ENCODE results near the gene ABLIM2. TPM values are rescaled to one million over a fixed set of nuclear protein-coding genes. Genes with fewer than 3 reads are reported as not detected.
A peak's percentile ranks its signal among the peaks of the same experiment; 100 is the strongest.

Gene ABLIM2
- total and polyA plus RNA-seq, 4 experiments from 2014 or later: 0.44 to 7.9 (median 3.8) TPM

DNA sequence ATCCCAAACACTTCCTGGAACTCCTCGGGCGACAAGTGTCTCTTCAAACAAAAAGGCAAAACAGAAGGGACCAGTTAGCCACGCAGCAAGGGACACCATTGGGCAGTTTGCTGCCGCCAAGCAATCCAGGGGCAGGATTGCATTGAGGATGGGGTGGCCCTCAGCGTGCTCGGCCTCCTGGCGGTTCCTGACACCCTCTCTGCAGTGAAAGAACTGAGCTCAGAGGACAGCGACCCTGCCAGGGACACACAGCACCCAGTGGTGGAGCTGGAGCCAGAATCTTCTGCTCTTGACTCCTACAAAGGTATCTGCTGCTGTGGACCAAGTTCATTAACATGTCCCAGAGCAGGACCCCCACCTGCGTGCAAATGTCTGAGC lies 191.6 kb downstream of the ABLIM2 start:
- DNase-seq: no peak
- intact Hi-C loops (cut with micrococcal nuclease): no loop called here
- Mint-ChIP-seq H3K4me1 (peaks cover 26 to 80% (median 56%) of the 10 kb centered on the region in 4 donors), H3K4me3 (peak overlapping the region in 2 of 8 donors; percentile 10 to 26), H3K27me3 (no peaks in the 10 kb centered on the region), H3K27ac (peak overlapping the region; percentile 68 to 97 (median 75)), H3K9me3 (peaks cover 0 to 3% (median 0%) of the 10 kb centered on the region in 8 donors), H3K36me3 (peaks cover 0 to 13% of the 10 kb centered on the region in 2 donors)
- CTCF ChIA-PET (ENCODE audit: partially characterized antibody): interaction anchor here (0.6 to 1.4 kb wide), 8 partner anchors 9 to 165 kb away, joined by 3 to 5 read pairs (median 4); no protein-coding TSS in a partner anchor
- Histone ChIP-seq H3K4me1 (ENCODE audit: insufficient read depth, low read length) (peaks cover 63% of the 10 kb centered on the region), H3K9me3 (ENCODE audit: control insufficient read depth in 1 of 2, low read length in 2 of 2) (no peaks in the 10 kb centered on the region), H3K27ac (ENCODE audit: low read depth, low read length) (no peak overlapping the region), H3K27me3 (ENCODE audit: insufficient read depth, low read length) (no peaks in the 10 kb centered on the region), H3K4me3 (ENCODE audit: low read length in 2 of 2) (no peak overlapping the region), H3K36me3 (ENCODE audit: insufficient read depth, low read length) (no peaks in the 10 kb centered on the region)
- POLR2A ChIA-PET (ENCODE audit: partially characterized antibody): interaction anchor here (1.6 kb wide), 1 partner anchor 27 kb away, joined by 6 read pairs; the partner anchor contains the start of gene AFAP1

DNA sequence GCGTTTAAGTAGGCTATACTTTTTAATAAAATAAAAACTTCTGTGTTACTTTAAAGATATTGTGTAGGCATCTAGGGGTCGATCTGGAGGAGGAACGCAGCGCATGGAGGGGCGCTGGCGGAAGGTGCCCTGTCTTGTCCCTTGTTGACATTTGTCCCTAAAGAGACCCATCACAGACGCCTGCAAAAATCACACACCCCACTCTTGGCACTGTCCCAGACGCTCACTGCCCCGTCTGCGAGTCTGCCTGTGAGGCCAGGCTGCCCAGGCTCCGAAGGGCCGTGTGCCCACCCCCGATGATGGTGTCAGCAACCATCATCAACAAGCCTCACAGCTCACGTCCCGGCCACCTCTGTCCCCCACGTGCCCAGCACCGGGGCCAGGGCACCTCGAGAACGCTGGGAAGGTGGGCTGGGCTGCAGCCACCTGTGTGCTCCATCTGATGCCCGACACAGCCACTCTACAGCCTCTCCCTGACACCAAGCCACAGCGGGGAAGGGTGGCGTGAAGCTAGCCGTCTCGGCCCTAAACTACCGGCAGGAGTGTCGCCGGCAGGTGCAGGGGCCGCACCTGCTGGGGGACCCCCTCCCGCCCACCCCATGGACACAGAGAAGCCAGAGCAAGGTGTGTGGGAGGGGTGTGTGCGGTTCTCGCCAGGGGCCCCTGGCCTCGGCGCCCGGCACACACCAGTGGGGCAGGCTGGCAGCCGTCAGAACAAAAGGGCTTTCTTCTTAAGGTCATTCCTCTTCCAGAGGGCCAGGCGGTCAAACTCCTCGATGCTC lies 192.1 kb downstream of the ABLIM2 start:
- H3K4me1 ChIP-seq (ENCODE audit: insufficient read depth, low read length): peaks cover 58% of the 10 kb centered on the region
- H3K27me3 ChIP-seq (ENCODE audit: insufficient read depth, low read length): no peaks in the 10 kb centered on the region
- H3K9me3 ChIP-seq (ENCODE audit: control insufficient read depth in 1 of 2, low read length in 2 of 2): no peaks in the 10 kb centered on the region
- no peak overlapping the region for H3K4me3 ChIP-seq (ENCODE audit: low read length in 2 of 2)
- no peaks in the 10 kb centered on the region for H3K36me3 ChIP-seq (ENCODE audit: insufficient read depth, low read length)
- POLR2A ChIA-PET (ENCODE audit: partially characterized antibody): interaction anchor here (1.6 to 2.3 kb wide), 2 partner anchors 27 kb away, joined by 6 to 7 read pairs; partner anchors contain the start of gene AFAP1
- H3K27ac ChIP-seq (ENCODE audit: low read depth, low read length): no peak overlapping the region
- no peak for DNase-seq
- H3K4me1 Mint-ChIP-seq: peaks cover 26 to 75% (median 53%) of the 10 kb centered on the region in 4 donors
- peaks cover 0 to 3% (median 0%) of the 10 kb centered on the region in 8 donors for H3K9me3 Mint-ChIP-seq
- H3K4me3 Mint-ChIP-seq: no peak overlapping the region
- intact Hi-C loops (cut with micrococcal nuclease): no loop called here
- CTCF ChIA-PET (ENCODE audit: partially characterized antibody): interaction anchor here (0.6 to 1.7 kb wide), 8 partner anchors 9 to 162 kb away, joined by 3 to 5 read pairs (median 3); no protein-coding TSS in a partner anchor
- H3K27me3 Mint-ChIP-seq: no peaks in the 10 kb centered on the region
- peaks cover 0 to 13% of the 10 kb centered on the region in 2 donors for H3K36me3 Mint-ChIP-seq
- peak overlapping the region in 4 of 7 donors; percentile 47 to 97 (median 64) for H3K27ac Mint-ChIP-seq

DNA sequence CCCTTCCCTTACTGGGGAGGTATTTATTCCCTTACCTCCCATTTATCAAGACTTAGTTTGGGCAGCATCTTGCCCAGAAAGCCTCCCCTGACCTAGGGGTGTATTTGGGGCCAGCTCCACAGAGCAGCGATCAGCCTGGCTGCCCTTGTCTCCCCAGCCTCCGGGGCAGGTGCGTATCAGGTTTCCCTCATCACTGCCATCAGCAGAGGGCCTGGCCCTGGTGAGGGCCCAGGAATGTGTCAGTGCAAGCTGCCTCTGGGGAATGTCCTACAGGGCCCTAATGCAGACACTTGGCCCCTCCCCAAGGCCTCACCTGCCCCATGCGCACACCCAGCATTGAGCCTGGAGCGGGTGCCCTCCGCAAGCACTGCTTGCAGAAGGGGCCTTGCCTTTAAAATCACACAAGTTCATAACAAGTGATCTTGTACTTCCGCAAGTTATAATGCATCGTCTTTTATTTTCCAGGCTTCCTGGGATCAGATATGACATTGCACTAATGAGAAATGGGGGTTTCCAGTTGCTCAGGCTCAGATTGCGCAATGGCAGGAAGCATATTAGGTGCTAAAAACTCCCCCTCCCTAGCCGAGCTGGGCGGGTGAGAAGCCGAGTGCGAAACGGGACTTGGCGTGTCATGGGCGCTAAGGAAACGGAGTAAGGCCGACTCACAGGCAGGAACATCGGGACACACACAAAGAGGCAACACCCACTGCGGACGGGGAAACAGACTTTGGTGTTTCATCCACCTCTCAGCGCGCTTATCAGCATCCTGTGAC lies 193.5 kb downstream of the ABLIM2 start:
- ChIA-PET POLR2A (ENCODE audit: partially characterized antibody) (interaction anchor here (1.0 to 2.3 kb wide), 2 partner anchors 21 to 26 kb away, joined by 4 to 7 read pairs; partner anchors contain the start of gene AFAP1), CTCF (ENCODE audit: partially characterized antibody) (interaction anchor here (0.8 to 3.5 kb wide), 9 partner anchors 21 to 166 kb away, joined by 3 to 11 read pairs (median 3); no protein-coding TSS in a partner anchor)
- H3K27me3 Mint-ChIP-seq: no peaks in the 10 kb centered on the region
- peak; percentile 41 to 90 (median 60) for DNase-seq
- Histone ChIP-seq H3K27ac (ENCODE audit: low read depth, low read length) (peak overlapping the region; percentile 66), H3K4me3 (ENCODE audit: low read length in 2 of 2) (no peak overlapping the region), H3K4me1 (ENCODE audit: insufficient read depth, low read length) (peaks cover 60% of the 10 kb centered on the region), H3K27me3 (ENCODE audit: insufficient read depth, low read length) (no peaks in the 10 kb centered on the region), H3K9me3 (ENCODE audit: control insufficient read depth in 1 of 2, low read length in 2 of 2) (no peaks in the 10 kb centered on the region), H3K36me3 (ENCODE audit: insufficient read depth, low read length) (no peaks in the 10 kb centered on the region)
- intact Hi-C loops (cut with micrococcal nuclease): loop anchor here (1.0 to 2.0 kb wide), 3 partner anchors 26 to 161 kb away; partner anchors contain the start of gene AFAP1
- peak overlapping the region; percentile 46 to 86 (median 65) for H3K4me3 Mint-ChIP-seq
- H3K9me3 Mint-ChIP-seq: peaks cover 0 to 3% (median 0%) of the 10 kb centered on the region in 8 donors
- peaks cover 0 to 8% of the 10 kb centered on the region in 2 donors for H3K36me3 Mint-ChIP-seq
- H3K27ac Mint-ChIP-seq: peak overlapping the region; percentile 88 to 97 (median 93)
- H3K4me1 Mint-ChIP-seq: peaks cover 30 to 72% (median 52%) of the 10 kb centered on the region in 4 donors

DNA sequence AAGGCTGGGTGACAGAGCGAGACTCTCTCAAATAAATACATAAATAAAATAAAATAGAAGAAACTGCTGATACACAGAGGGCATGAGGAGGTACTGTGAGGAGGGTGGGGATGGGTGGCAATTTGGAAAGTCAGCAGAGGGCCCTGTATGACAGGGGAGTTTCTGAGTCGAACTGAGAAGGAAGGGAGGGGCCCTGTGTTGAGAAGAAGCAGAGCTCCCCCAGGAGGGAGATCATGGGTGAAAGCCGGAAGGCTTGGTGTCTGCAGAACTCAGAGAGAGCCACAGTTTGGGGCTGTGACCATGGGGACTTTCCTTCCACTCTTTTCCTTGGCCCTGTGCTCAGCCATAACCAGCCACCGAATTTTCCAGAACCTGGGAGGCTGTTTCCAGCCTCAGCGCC lies 194.2 kb downstream of the ABLIM2 start:
- Histone ChIP-seq H3K4me3 (ENCODE audit: low read length in 2 of 2) (no peak overlapping the region), H3K4me1 (ENCODE audit: insufficient read depth, low read length) (peaks cover 54% of the 10 kb centered on the region), H3K27ac (ENCODE audit: low read depth, low read length) (peak overlapping the region; percentile 66), H3K36me3 (ENCODE audit: insufficient read depth, low read length) (no peaks in the 10 kb centered on the region), H3K9me3 (ENCODE audit: control insufficient read depth in 1 of 2, low read length in 2 of 2) (no peaks in the 10 kb centered on the region), H3K27me3 (ENCODE audit: insufficient read depth, low read length) (no peaks in the 10 kb centered on the region)
- Mint-ChIP-seq H3K36me3 (peaks cover 0 to 2% of the 10 kb centered on the region in 2 donors), H3K27ac (peak overlapping the region; percentile 88 to 97 (median 93)), H3K9me3 (no peaks in the 10 kb centered on the region), H3K27me3 (no peaks in the 10 kb centered on the region), H3K4me1 (peaks cover 24 to 66% (median 45%) of the 10 kb centered on the region in 4 donors), H3K4me3 (peak overlapping the region in 3 of 8 donors; percentile 61 to 86 (median 75))
- POLR2A ChIA-PET (ENCODE audit: partially characterized antibody): interaction anchor here (1.0 to 2.3 kb wide), 2 partner anchors 22 to 25 kb away, joined by 4 to 7 read pairs; partner anchors contain the start of gene AFAP1
- intact Hi-C loops (cut with micrococcal nuclease): loop anchor here (1.0 to 2.0 kb wide), 2 partner anchors 110 to 160 kb away; no protein-coding TSS in a partner anchor
- peak; percentile 29 to 77 (median 44) for DNase-seq
- CTCF ChIA-PET (ENCODE audit: partially characterized antibody): interaction anchor here (0.8 to 3.5 kb wide), 7 partner anchors 22 to 166 kb away, joined by 3 to 11 read pairs (median 3); no protein-coding TSS in a partner anchor

DNA sequence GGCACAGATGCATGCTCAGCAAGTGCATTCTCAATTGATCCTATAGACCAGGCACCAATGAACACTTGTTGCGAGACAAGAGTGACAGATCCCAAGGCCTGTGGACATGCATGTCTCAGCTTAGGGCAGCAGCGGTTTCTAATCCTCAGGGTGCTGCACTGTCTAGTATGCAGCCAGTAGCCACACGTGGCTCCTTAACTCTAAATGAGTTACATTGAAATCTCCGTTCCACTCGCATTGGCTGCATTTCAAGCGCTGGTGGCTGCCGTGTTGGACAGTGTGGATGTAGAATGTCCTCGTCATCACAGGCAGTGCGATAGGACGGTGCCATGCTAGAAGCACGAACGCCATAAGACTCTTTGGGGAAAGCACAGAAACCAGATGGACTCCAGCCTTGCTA lies 194.9 kb downstream of the ABLIM2 start:
- ChIA-PET CTCF (ENCODE audit: partially characterized antibody) (interaction anchor here (1.2 to 3.5 kb wide), 3 partner anchors 23 to 159 kb away, joined by 3 to 11 read pairs (median 3); no protein-coding TSS in a partner anchor), POLR2A (ENCODE audit: partially characterized antibody) (no interaction called here)
- Mint-ChIP-seq H3K4me3 (peak overlapping the region in 2 of 8 donors; percentile 14 to 15), H3K27me3 (no peaks in the 10 kb centered on the region), H3K4me1 (peaks cover 20 to 60% (median 43%) of the 10 kb centered on the region in 4 donors), H3K9me3 (no peaks in the 10 kb centered on the region), H3K36me3 (peaks cover 0 to 1% of the 10 kb centered on the region in 2 donors), H3K27ac (peak overlapping the region in 6 of 7 donors; percentile 8 to 97 (median 63))
- Histone ChIP-seq H3K4me3 (ENCODE audit: low read length in 2 of 2) (no peak overlapping the region), H3K4me1 (ENCODE audit: insufficient read depth, low read length) (peaks cover 46% of the 10 kb centered on the region), H3K36me3 (ENCODE audit: insufficient read depth, low read length) (no peaks in the 10 kb centered on the region), H3K27me3 (ENCODE audit: insufficient read depth, low read length) (no peaks in the 10 kb centered on the region), H3K27ac (ENCODE audit: low read depth, low read length) (no peak overlapping the region), H3K9me3 (ENCODE audit: control insufficient read depth in 1 of 2, low read length in 2 of 2) (no peaks in the 10 kb centered on the region)
- intact Hi-C loops (cut with micrococcal nuclease): loop anchor here (1.0 to 2.0 kb wide), 2 partner anchors 109 to 159 kb away; no protein-coding TSS in a partner anchor
- no peak for DNase-seq

DNA sequence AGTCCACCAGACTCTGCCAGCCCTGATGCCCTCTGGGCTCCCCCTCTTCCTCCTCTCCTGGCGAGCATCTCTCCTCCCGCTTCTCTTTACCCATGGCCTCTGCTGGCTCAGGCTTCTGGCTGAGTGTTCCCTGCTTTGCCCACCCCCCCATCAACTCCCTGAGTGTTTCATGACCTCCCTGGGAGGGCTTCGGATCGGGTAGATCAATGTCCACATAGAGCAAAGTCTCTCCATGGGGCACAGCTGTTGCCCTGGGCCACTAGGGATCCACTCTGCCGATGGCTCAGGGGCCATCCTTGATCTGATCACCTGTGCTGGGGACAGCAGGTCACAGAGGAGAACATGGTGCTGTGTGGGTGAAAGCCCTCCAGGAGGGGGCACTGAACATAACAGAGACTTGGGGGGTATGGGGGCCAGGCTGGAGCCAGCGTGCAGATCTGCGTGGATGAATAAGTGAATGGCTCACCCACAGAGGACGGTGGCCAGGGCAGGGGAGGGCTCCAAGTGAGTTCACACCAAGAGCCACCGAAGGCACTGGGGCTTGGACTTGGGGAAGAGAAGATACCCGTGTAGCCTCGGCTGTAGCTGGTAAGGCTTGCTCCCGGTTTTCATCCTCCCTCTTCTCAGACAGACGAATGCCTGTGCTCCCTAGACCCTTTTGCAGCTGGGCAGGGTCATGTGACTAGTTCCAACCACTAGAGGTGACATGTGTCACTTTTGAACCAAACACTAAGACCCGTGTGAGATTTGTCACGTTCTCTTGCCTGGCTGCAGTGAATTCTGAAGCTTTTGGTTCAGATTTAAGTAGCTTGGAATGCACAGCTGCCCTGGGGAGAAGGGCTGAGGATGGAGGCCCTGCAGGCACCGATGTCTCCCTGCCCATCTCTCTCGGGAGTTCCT lies 195.8 kb downstream of the ABLIM2 start:
- Mint-ChIP-seq H3K27ac (peak overlapping the region in 3 of 7 donors; percentile 19 to 97 (median 44)), H3K4me1 (peaks cover 19 to 52% (median 36%) of the 10 kb centered on the region in 4 donors), H3K27me3 (no peaks in the 10 kb centered on the region), H3K36me3 (peaks cover 0 to 1% of the 10 kb centered on the region in 2 donors), H3K9me3 (no peaks in the 10 kb centered on the region), H3K4me3 (peak overlapping the region in 2 of 8 donors; percentile 10 to 51)
- H3K4me1 ChIP-seq (ENCODE audit: insufficient read depth, low read length): peaks cover 38% of the 10 kb centered on the region
- no peaks in the 10 kb centered on the region for H3K27me3 ChIP-seq (ENCODE audit: insufficient read depth, low read length)
- ChIA-PET CTCF (ENCODE audit: partially characterized antibody) (interaction anchor here (0.6 to 3.5 kb wide), 2 partner anchors 16 to 158 kb away, joined by 3 to 11 read pairs; no protein-coding TSS in a partner anchor), POLR2A (ENCODE audit: partially characterized antibody) (no interaction called here)
- no peaks in the 10 kb centered on the region for H3K36me3 ChIP-seq (ENCODE audit: insufficient read depth, low read length)
- H3K27ac ChIP-seq (ENCODE audit: low read depth, low read length): no peak overlapping the region
- intact Hi-C loops (cut with micrococcal nuclease): no loop called here
- no peak for DNase-seq
- H3K4me3 ChIP-seq (ENCODE audit: low read length in 2 of 2): no peak overlapping the region
- no peaks in the 10 kb centered on the region for H3K9me3 ChIP-seq (ENCODE audit: control insufficient read depth in 1 of 2, low read length in 2 of 2)

Measured in CD4-positive, alpha-beta memory T cell (primary cell).